DOHH2 (cell line): ENCODE data around the gene OR7G2.

Source experiments
- EZH2phosphoT487 ChIP-seq: fragments of 200-600 bp; sonication (generic); IDR thresholded peaks from 2 replicates; pipeline ENCODE4 v1.6.1; 2017; ENCODE audit warnings: borderline replicate concordance, mild to moderate bottlenecking, antibody characterized with exemption, low read length, moderate library complexity, mixed read lengths
- TF ChIP-seq, protein P1 (sequence below): fragments of 200-600 bp; sonication (generic); IDR thresholded peaks from one replicate; pipeline ENCODE4 v1.5.1; 2014; ENCODE audit warnings: antibody characterized with exemption, mild to moderate bottlenecking, low read depth, low read length; ENCODE audit not compliant: poor library complexity, severe bottlenecking

DNA sequence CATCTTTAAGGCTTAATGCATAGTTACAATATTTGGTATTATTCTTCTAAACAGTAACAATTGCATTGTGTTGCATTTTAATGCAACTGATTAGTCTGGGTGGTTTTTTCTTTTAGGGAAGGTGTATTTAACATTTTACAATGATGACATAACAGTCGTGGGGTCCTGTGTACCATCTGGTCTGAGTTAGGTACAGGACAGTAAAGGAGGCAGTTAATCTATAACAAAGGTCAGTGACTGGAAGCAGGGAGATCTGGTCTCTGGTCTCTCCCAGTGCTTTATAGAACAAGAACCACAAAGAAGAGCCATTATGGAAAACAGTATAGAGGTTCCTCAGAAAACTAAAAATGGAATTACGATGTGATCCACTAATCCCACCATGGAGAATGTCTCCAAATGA, 2.7 kb upstream of the OR7G2 start:
- TF ChIP-seq, protein P1, sequence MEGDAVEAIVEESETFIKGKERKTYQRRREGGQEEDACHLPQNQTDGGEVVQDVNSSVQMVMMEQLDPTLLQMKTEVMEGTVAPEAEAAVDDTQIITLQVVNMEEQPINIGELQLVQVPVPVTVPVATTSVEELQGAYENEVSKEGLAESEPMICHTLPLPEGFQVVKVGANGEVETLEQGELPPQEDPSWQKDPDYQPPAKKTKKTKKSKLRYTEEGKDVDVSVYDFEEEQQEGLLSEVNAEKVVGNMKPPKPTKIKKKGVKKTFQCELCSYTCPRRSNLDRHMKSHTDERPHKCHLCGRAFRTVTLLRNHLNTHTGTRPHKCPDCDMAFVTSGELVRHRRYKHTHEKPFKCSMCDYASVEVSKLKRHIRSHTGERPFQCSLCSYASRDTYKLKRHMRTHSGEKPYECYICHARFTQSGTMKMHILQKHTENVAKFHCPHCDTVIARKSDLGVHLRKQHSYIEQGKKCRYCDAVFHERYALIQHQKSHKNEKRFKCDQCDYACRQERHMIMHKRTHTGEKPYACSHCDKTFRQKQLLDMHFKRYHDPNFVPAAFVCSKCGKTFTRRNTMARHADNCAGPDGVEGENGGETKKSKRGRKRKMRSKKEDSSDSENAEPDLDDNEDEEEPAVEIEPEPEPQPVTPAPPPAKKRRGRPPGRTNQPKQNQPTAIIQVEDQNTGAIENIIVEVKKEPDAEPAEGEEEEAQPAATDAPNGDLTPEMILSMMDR, result no peak
- TF ChIP-seq EZH2phosphoT487, result no peak
